Endothelial cell of umbilical vein (primary cell): ENCODE measurements around the gene SH2D3C.

Source experiments
- GATA2 ChIP-seq: IDR thresholded peaks from 2 replicates; pipeline ENCODE4 v1.7.0; 2011; ENCODE audit warnings: low read depth, mild to moderate bottlenecking, moderate library complexity, mixed read lengths, low read length; ENCODE audit not compliant: insufficient read length, insufficient read depth
- POLR2A ChIP-seq: IDR thresholded peaks from 2 replicates; pipeline ENCODE4 v1.6.1; 2012; ENCODE audit warnings: low read depth, mild to moderate bottlenecking, control low read depth, low read length
- POLR2AphosphoS5 ChIP-seq: IDR thresholded peaks from 2 replicates; pipeline ENCODE4 v1.6.1; 2012; ENCODE audit warnings: low read depth, mild to moderate bottlenecking, control low read depth, low read length, moderate library complexity; ENCODE audit not compliant: insufficient read depth
- TF ChIP-seq, protein P1 (sequence below), 2 donors: IDR thresholded peaks; 1 replicate in 1 of 2; 2 replicates in 1 of 2; pipeline ENCODE4 v1.5.1; 2011; ENCODE audit warnings: low read length in 2 of 2, mild to moderate bottlenecking in 2 of 2, moderate library complexity in 2 of 2, control low read depth in 1 of 2, inconsistent platforms in 1 of 2, low read depth in 1 of 2; ENCODE audit not compliant: insufficient read depth in 1 of 2; ENCODE audit errors: extremely low read depth in 1 of 2
- TF ChIP-seq, protein P2 (sequence below): IDR thresholded peaks from 2 replicates; pipeline ENCODE4 v1.6.1; 2011; ENCODE audit not compliant: insufficient read depth, insufficient read length

DNA sequence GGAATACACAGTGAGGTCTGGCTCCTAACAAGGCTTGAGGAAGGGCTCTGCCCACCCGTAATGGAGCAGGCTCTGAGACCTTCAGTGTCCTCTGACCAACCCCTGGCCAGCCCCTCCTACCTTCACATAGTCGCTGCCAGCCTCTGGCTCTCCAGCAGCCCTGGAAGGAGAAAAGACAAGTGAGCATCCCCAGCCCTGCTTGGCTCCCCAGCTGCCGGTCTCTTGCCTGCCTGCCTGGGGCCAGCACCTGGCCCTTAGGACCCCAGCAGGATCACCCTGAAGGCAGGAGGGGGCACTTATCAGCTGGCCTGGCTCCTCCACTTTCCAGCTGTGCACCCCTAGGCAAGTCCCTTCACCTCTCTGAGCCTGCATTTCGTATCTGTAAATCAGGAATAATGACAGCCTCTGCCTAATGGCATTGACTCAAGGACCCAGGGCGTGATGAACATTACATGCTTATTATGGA lies 16.9 kb downstream of the SH2D3C start:
- TF ChIP-seq, protein P1, sequence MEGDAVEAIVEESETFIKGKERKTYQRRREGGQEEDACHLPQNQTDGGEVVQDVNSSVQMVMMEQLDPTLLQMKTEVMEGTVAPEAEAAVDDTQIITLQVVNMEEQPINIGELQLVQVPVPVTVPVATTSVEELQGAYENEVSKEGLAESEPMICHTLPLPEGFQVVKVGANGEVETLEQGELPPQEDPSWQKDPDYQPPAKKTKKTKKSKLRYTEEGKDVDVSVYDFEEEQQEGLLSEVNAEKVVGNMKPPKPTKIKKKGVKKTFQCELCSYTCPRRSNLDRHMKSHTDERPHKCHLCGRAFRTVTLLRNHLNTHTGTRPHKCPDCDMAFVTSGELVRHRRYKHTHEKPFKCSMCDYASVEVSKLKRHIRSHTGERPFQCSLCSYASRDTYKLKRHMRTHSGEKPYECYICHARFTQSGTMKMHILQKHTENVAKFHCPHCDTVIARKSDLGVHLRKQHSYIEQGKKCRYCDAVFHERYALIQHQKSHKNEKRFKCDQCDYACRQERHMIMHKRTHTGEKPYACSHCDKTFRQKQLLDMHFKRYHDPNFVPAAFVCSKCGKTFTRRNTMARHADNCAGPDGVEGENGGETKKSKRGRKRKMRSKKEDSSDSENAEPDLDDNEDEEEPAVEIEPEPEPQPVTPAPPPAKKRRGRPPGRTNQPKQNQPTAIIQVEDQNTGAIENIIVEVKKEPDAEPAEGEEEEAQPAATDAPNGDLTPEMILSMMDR (IDR thresholded peaks at IDR 0.05; ENCODE audit: extremely low read depth in 1 of 2, insufficient read depth in 1 of 2, low read depth in 1 of 2, low read length in 2 of 2): no peak
- TF ChIP-seq, protein P2, sequence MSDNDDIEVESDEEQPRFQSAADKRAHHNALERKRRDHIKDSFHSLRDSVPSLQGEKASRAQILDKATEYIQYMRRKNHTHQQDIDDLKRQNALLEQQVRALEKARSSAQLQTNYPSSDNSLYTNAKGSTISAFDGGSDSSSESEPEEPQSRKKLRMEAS: no peak
- peak; percentile 34 for TF ChIP-seq POLR2AphosphoS5
- TF ChIP-seq GATA2: no peak
- TF ChIP-seq POLR2A: no peak
